ENCODE measurements around the gene MAMLD1.

MAMLD1 gene

GRCh38 chrX:150460781-150461180, 97.7 kb downstream of the MAMLD1 start:
- H3K4me3 ChIP-seq (ENCODE audit: low read depth, low read length), result no peak overlapping the region
- no peak for DNase-seq (ENCODE audit: low read depth)
- no peak for TF ChIP-seq CTCF (IDR thresholded peaks at IDR 0.05; ENCODE audit: insufficient read depth, low read depth, low read length, missing control alignments)

- no peak overlapping the region for H3K4me3 ChIP-seq (ENCODE audit: low read depth, low read length)
- no peak for DNase-seq (ENCODE audit: low read depth)
- TF ChIP-seq CTCF (IDR thresholded peaks at IDR 0.05; ENCODE audit: insufficient read depth, low read depth, low read length, missing control alignments), result no peak
Observed at GRCh38 chrX:150463566-150463965, 100.4 kb downstream of the MAMLD1 start.

GRCh38 chrX:150464001-150464400, 100.9 kb downstream of the MAMLD1 start:
- no peak for TF ChIP-seq CTCF (IDR thresholded peaks at IDR 0.05; ENCODE audit: insufficient read depth, low read depth, low read length, missing control alignments)
- no peak for DNase-seq (ENCODE audit: low read depth)
- H3K4me3 ChIP-seq (ENCODE audit: low read depth, low read length), result no peak overlapping the region

- no peak for DNase-seq (ENCODE audit: low read depth)
- no peak overlapping the region for H3K4me3 ChIP-seq (ENCODE audit: low read depth, low read length)
- TF ChIP-seq CTCF (IDR thresholded peaks at IDR 0.05; ENCODE audit: insufficient read depth, low read depth, low read length, missing control alignments), result no peak
Observed at GRCh38 chrX:150465326-150465725, 102.2 kb downstream of the MAMLD1 start.

- no peak for TF ChIP-seq CTCF (IDR thresholded peaks at IDR 0.05; ENCODE audit: insufficient read depth, low read depth, low read length, missing control alignments)
- no peak for DNase-seq (ENCODE audit: low read depth)
Observed at GRCh38 chrX:150465881-150466775, 103.0 kb downstream of the MAMLD1 start.

DNA sequence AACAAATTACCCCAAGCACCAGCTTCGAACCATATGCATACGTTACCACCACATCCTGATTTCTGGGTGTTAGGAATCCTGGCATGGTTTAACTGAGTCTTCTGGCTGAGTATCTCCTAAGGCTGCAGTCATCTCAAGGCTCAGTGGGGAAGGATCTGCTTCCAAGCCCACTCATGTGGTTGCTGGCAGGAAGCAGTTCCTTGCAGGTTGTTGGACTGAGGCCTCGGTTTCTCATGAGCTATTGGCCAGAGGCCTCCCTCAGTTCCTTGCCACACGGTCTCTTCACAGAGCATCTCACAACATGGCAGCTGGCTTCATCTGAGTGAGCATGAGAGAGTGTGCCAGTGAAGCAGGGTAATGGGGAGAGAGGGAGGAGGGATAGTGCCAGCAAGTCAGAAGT, 109.2 kb downstream of the MAMLD1 start:
- TF ChIP-seq CTCF (IDR thresholded peaks at IDR 0.05; ENCODE audit: insufficient read depth, low read depth, low read length, missing control alignments), result no peak
- no peak for DNase-seq (ENCODE audit: low read depth)
- no peak overlapping the region for H3K4me3 ChIP-seq (ENCODE audit: low read depth, low read length)

More at GRCh38 chrX:150465881-150466775, 103.0 kb downstream of the MAMLD1 start:
- H3K4me3 ChIP-seq (ENCODE audit: low read depth, low read length), result no peak overlapping the region
